ENCODE data around the gene HECW1. TPM values are rescaled to one million over a fixed set of nuclear protein-coding genes. Genes with fewer than 3 reads are reported as not detected.

HECW1 gene
- total RNA-seq, 1 experiment from 2014 or later: not detected

GRCh38 chr7:43108255-43109011 lies 4.0 kb upstream of the HECW1 start:
- in situ Hi-C loops (cut with HindIII; ENCODE audit: low pct_unique_long_range_greater_than_20kb, low sequenced_read_pairs): no loop called here
- peak; percentile 85 for DNase-seq (ENCODE audit: low read depth, low spot score)

- in situ Hi-C loops (cut with HindIII; ENCODE audit: low pct_unique_long_range_greater_than_20kb, low sequenced_read_pairs): no loop called here
- DNase-seq (ENCODE audit: low read depth, low spot score): no peak
Observed at GRCh38 chr7:43110791-43111535, 1.5 kb upstream of the HECW1 start.

- DNase-seq (ENCODE audit: low read depth, low spot score): no peak
- in situ Hi-C loops (cut with HindIII; ENCODE audit: low pct_unique_long_range_greater_than_20kb, low sequenced_read_pairs): no loop called here
Observed at GRCh38 chr7:43111630-43112458, 603 bp upstream of the HECW1 start.

GRCh38 chr7:43112941-43113621 lies 634 bp downstream of the HECW1 start:
- DNase-seq (ENCODE audit: low read depth, low spot score): no peak
- in situ Hi-C loops (cut with HindIII; ENCODE audit: low pct_unique_long_range_greater_than_20kb, low sequenced_read_pairs): no loop called here

DNA sequence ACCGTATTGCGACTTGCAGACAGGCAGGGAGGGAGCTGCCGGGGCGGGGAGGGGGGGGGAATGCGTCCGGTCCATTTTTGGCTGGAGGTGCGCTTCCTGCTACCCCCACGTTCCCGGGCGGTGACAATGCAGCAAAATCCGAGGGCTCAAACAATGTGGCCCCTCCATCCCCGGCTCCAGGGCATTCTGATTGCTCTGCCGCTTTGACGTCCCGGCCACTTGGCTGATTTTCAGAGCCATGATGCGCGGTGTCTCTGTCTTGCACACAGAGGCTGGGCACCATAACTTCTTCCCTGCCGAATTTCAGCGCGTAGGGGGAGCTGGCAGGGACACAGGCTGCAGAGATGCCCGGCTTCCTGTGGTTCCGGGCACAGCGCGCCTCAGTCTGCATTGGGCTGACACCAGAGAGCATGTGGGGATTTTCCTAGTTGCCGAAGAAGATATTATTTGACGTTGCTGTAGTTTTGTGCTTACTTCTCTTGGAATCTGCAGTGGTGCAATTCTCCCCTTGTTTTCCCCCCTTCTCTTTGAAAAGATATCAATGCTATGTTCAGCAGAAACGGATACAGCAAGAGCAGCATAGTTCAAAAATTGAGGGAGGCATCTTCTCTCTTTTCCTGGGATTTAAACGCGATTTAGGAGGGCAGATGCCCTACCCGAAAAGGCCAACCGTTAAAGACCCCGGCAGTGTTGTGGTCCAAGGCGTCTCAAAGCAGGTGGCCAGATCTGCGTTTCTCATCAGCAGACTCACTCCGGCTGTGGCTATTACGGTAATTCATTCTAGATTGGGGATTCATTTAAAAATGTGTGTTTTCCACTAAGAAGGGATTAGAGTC lies 1.4 kb downstream of the HECW1 start:
- DNase-seq (ENCODE audit: low read depth, low spot score): no peak
- in situ Hi-C loops (cut with HindIII; ENCODE audit: low pct_unique_long_range_greater_than_20kb, low sequenced_read_pairs): no loop called here

DNA sequence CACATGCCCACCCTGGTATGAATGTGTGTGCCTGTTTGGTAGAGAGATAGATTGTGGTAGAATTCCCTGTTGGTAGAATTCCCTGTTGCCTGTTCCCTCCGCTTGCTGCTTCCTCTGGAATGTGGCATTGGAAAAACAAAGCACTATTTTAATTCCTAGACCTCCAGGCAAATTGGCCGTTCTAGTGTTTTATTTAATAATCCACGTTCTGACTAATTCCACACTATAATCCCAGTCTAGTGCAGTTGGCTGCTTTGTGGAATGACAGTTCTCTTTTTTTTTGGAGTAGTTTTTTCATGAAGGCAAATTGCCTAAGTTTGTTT lies 2.0 kb downstream of the HECW1 start:
- in situ Hi-C loops (cut with HindIII; ENCODE audit: low pct_unique_long_range_greater_than_20kb, low sequenced_read_pairs): no loop called here
- DNase-seq (ENCODE audit: low read depth, low spot score): no peak

- in situ Hi-C loops (cut with HindIII; ENCODE audit: low pct_unique_long_range_greater_than_20kb, low sequenced_read_pairs): no loop called here
Observed at GRCh38 chr7:43116451-43116850, 4.0 kb downstream of the HECW1 start.

GRCh38 chr7:43117095-43117494 lies 4.6 kb downstream of the HECW1 start:
- DNase-seq (ENCODE audit: low read depth, low spot score): no peak
- in situ Hi-C loops (cut with HindIII; ENCODE audit: low pct_unique_long_range_greater_than_20kb, low sequenced_read_pairs): no loop called here

More at GRCh38 chr7:43116451-43116850, 4.0 kb downstream of the HECW1 start:
- no peak for DNase-seq (ENCODE audit: low read depth, low spot score)

DNA sequence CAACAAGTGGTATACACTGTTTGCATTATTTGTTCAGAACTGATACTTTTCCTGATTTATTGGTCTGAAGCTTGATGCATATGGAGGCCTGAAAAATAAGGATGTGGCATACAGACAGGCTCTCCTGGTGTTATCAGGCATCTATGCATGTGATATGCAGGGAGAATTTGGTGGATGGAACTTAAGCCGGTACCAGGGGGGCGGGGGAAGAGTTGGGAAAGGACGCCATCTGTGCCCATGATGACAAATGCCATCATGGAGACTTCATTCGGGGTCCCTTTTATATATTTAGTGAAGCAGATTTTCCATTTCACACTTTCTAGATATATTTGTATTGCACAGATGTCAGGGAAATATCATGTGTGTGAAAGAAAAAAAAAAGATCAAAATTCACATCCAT lies 5.4 kb downstream of the HECW1 start:
- no peak for DNase-seq (ENCODE audit: low read depth, low spot score)
- in situ Hi-C loops (cut with HindIII; ENCODE audit: low pct_unique_long_range_greater_than_20kb, low sequenced_read_pairs): no loop called here

- DNase-seq (ENCODE audit: low read depth, low spot score): no peak
- in situ Hi-C loops (cut with HindIII; ENCODE audit: low pct_unique_long_range_greater_than_20kb, low sequenced_read_pairs): no loop called here
Observed at GRCh38 chr7:43118313-43118712, 5.9 kb downstream of the HECW1 start.

DNA sequence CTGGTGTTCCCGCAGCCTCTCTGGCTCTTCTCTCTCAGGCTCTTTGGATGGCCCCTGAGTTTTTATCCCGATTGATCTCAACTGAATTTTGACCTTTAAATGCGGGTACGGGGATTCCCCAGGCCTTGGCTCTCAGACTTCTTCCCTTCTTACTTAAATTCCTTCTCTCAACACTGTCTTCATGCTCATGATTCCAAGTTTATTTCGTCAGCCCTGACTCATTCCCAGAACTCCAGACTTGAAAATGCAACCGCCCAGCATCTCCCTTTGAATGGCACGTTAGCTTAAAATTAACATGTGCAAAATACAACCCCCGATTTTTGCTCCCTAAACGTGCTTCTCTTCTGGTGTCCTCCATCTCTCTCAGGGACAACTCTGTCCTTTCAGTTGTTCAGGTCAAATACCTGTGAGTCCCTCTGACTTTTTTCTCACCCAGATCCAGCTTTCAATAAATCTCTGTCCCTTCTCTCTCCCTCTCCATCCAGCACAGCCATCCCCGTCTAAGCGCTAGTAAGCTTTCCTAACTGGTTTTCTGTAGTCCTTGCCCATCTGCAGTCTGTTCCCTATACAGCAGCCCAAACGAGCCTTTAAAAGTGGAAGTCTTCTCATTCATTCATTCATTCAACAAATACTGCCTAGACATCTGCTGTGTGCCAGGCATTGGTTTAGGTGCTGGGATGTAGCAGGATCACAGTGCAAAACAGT lies 7.1 kb downstream of the HECW1 start:
- no peak for DNase-seq (ENCODE audit: low read depth, low spot score)
- in situ Hi-C loops (cut with HindIII; ENCODE audit: low pct_unique_long_range_greater_than_20kb, low sequenced_read_pairs): no loop called here

DNA sequence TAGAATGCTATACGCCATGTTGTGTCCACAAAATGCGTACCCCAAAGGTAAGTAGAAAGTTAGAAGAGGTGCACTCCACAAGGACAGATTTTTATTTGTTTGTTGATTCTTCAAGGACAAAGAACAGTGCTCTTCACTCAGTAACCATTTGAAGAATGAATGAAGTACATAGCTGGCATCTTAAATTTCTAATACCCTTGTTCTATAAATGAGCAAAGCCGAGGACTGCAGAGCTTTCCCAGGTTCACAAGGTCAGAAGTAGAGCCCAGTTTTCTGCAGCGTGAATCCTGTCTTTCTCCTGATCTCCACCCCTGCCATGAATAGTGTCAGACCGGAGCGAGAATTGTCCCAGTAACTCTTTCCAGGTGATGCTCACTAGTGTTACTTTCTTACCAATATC lies 9.5 kb downstream of the HECW1 start:
- DNase-seq (ENCODE audit: low read depth, low spot score): no peak
- in situ Hi-C loops (cut with HindIII; ENCODE audit: low pct_unique_long_range_greater_than_20kb, low sequenced_read_pairs): no loop called here

DNA sequence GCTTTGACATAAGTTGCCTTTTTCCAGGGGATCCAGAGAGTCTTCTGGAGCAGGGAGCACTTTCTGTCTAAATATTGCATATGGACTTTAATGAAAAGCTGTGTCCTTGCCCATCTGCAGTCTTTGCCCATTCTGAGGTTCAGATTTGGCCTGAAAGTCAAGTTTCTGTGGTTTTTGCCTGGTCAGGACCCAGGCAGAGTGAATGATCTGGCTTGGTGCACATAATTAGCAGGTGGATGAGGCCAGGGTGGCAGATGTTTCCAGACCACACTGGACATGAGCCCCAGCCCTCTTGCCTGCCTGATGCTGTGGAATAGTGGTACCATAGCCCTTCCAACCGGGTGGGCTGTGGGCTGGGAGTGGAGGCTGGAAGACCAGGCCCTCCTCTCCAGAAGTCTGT lies 11.0 kb downstream of the HECW1 start:
- no peak for DNase-seq (ENCODE audit: low read depth, low spot score)
- in situ Hi-C loops (cut with HindIII; ENCODE audit: low pct_unique_long_range_greater_than_20kb, low sequenced_read_pairs): no loop called here

- in situ Hi-C loops (cut with HindIII; ENCODE audit: low pct_unique_long_range_greater_than_20kb, low sequenced_read_pairs): no loop called here
Observed at GRCh38 chr7:43124388-43124787, 11.9 kb downstream of the HECW1 start.

DNA sequence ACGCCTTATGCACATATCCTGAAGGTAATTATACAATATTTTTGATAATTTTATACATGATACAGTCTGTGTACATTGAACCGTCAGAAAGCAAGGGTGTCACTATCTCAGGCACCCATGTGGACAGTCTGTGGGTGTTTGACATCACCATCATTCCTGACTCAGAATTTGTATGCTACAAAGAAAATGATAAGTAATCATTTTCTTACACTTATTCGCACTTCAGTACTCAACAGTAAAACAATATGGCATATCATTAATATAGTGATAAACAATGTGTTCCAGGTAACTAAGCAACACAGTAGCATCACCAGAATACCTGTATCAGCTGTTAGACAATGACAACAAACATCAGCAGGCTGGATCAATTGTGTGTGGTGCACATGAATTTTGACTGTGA lies 17.9 kb downstream of the HECW1 start:
- in situ Hi-C loops (cut with HindIII; ENCODE audit: low pct_unique_long_range_greater_than_20kb, low sequenced_read_pairs): no loop called here
- DNase-seq (ENCODE audit: low read depth, low spot score): no peak

More at GRCh38 chr7:43124388-43124787, 11.9 kb downstream of the HECW1 start:
- DNase-seq (ENCODE audit: low read depth, low spot score): no peak

DNA sequence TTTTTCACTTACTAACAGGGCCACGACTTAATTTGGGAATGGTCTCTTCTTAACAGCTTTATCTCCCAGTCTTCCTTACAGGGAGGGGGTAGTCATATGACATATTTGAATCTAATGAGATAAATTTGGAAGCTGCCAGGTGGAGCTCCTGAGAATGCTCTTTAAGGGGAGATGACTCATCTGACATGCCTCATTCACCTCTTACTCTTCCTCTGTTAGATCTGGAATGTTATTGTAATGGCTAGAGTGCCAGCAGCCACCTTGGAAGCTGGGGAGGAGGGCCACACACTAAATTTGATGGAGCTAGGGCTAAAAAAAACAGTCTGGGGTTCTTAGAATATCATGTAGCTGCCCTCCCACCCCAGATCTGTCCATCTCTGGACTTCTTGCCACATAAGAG lies 22.7 kb downstream of the HECW1 start:
- in situ Hi-C loops (cut with HindIII; ENCODE audit: low pct_unique_long_range_greater_than_20kb, low sequenced_read_pairs): no loop called here

DNA sequence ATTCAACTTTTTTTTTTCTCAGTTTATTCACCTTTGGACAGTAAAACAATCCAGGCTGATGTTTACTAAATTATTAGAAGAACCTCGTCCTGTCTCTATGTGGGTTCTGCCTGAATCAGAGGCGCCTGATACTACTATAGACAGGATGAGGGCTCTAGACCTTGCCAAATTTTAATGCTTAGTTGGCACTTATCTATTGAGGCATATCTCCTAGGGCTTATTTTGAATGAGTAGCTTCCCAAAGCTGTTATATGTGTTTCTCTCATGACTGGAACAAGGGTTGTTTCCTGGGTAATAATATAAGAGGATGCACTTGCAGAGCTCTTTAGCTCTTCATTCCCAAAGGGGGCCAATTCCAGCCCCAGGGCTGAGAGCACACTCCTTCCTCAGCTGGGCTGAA lies 23.6 kb downstream of the HECW1 start:
- no peak for DNase-seq (ENCODE audit: low read depth, low spot score)
- in situ Hi-C loops (cut with HindIII; ENCODE audit: low pct_unique_long_range_greater_than_20kb, low sequenced_read_pairs): no loop called here

More for the DNA sequence above, 22.7 kb downstream of the HECW1 start:
- DNase-seq (ENCODE audit: low read depth, low spot score): no peak

Measured in SK-MEL-5 (cell line).